Vagina (tissue), 2 donors: ENCODE data around the gene SLC1A3. TPM values are rescaled to one million over a fixed set of nuclear protein-coding genes. Genes with fewer than 3 reads are reported as not detected.

Source experiments
- DNase-seq, 2 donors: peaks; one replicate each; pipeline ENCODE4 v3.0.0-alpha.2; 2017; ENCODE audit errors: extremely low spot score in 2 of 2
- H3K27ac ChIP-seq: fragments of 200-600 bp; sonication (generic); one replicate; pipeline ENCODE4 v1.5.1; 2019
- H3K27me3 ChIP-seq: fragments of 200-600 bp; sonication (generic); one replicate; pipeline ENCODE4 v1.5.1; 2019
- H3K36me3 ChIP-seq, 2 donors: fragments of 200-600 bp; sonication (generic); one replicate each; pipeline ENCODE4 v1.5.1; 2017 to 2019
- H3K4me1 ChIP-seq: fragments of 200-600 bp; sonication (generic); one replicate; pipeline ENCODE4 v1.5.1; 2019
- H3K4me3 ChIP-seq, 2 donors: fragments of 200-600 bp; sonication (generic); 1 replicate in 1 of 2; 2 replicates in 1 of 2; pipeline ENCODE4 v1.5.1; 2016 to 2019
- H3K9me3 ChIP-seq: fragments of 200-600 bp; sonication (generic); one replicate; pipeline ENCODE4 v1.5.1; 2019
- POLR2A ChIP-seq, 2 donors: fragments of 450-650 bp; IDR thresholded peaks; one replicate each; pipeline ENCODE4 v1.6.1; 2017; ENCODE audit warnings: antibody characterized with exemption in 2 of 2, mild to moderate bottlenecking in 2 of 2, moderate library complexity in 2 of 2
- POLR2AphosphoS5 ChIP-seq, 2 donors: sonication (generic); formaldehyde crosslinking; IDR thresholded peaks; one replicate each; pipeline ENCODE4 v1.9.0; 2017; ENCODE audit warnings: antibody characterized with exemption in 2 of 2, mild to moderate bottlenecking in 2 of 2, low read depth in 1 of 2; ENCODE audit not compliant: insufficient read depth in 1 of 2
- intact Hi-C: fragments of 100-400 bp; cut with DNase I; formaldehyde crosslinking; loops from one replicate; pipeline ENCODE4 v1.15.1; 2023
- total RNA-seq: library from RNA; depleted of rRNA; stranded (reverse); fragments of >200 nt; gene quantifications from one replicate; pipeline ENCODE4 v1.2.3, GENCODE V29; 2016
- TF ChIP-seq, protein P1 (sequence below), 3 experiments: fragments of 450-650 bp in 2 of 3; fragments of 200-600 bp in 1 of 3; sonication (generic) in 1 of 3; IDR thresholded peaks; one replicate each; pipeline ENCODE4 v1.5.1; 2017 to 2019; ENCODE audit warnings: antibody characterized with exemption in 3 of 3, mild to moderate bottlenecking in 2 of 3, moderate library complexity in 2 of 3

The SLC1A3 gene
- total RNA-seq, 1 donor from 2014 or later = 18.9 TPM

DNA sequence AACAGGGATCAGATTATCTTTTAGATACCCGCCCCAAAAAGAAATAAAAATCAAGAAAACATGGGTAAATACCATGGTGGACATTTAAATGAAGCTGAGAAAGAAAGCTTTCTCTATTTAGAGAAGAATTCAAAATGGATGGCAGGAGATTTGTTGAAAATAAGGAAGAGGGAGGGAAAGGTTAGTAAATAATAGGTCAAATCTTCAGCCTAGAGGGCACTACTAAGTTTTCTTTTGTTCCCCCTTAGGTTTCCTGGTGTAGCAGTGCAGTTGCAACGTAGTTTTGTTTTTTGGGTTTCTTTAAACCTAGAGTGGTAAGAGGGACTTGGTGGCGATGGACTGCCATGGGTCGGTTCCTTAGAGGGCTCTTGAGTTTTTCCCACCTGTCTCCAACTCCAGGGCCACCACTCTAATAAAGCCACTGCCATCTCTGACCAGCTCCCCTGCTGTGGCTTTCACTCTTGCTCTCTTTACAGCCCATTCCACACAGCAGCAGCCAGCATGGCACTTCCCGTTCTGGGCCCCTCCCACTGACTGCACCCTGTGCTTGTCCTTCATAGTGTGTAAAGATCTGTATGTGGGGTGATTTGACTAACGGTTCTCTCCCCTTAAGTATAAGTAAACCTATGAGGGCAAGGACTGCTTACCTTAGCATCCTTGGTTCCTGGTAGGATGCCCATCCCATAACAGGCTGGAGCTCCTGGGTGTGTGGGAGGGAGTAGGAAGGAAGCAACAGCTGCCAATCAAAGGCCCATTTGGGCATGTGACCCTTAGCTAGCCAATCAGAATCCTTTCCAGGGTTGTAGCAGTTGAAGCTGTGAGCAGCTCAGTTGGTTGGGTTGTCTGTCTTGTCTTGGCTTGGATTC is 118.3 kb downstream of the SLC1A3 start:
- intact Hi-C loops = no loop called here
- Histone ChIP-seq H3K27ac (no peak overlapping the region), H3K4me3 (no peak overlapping the region), H3K36me3 (no peaks in the 10 kb centered on the region), H3K27me3 (no peaks in the 10 kb centered on the region), H3K4me1 (no peaks in the 10 kb centered on the region), H3K9me3 (no peaks in the 10 kb centered on the region)
- no peak for DNase-seq
- TF ChIP-seq POLR2A (IDR thresholded peaks at IDR 0.05) (no peak), POLR2AphosphoS5 (IDR thresholded peaks at IDR 0.05; ENCODE audit: insufficient read depth in 1 of 2, low read depth in 1 of 2) (no peak)
- TF ChIP-seq, protein P1, sequence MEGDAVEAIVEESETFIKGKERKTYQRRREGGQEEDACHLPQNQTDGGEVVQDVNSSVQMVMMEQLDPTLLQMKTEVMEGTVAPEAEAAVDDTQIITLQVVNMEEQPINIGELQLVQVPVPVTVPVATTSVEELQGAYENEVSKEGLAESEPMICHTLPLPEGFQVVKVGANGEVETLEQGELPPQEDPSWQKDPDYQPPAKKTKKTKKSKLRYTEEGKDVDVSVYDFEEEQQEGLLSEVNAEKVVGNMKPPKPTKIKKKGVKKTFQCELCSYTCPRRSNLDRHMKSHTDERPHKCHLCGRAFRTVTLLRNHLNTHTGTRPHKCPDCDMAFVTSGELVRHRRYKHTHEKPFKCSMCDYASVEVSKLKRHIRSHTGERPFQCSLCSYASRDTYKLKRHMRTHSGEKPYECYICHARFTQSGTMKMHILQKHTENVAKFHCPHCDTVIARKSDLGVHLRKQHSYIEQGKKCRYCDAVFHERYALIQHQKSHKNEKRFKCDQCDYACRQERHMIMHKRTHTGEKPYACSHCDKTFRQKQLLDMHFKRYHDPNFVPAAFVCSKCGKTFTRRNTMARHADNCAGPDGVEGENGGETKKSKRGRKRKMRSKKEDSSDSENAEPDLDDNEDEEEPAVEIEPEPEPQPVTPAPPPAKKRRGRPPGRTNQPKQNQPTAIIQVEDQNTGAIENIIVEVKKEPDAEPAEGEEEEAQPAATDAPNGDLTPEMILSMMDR (IDR thresholded peaks at IDR 0.05) = no peak

DNA sequence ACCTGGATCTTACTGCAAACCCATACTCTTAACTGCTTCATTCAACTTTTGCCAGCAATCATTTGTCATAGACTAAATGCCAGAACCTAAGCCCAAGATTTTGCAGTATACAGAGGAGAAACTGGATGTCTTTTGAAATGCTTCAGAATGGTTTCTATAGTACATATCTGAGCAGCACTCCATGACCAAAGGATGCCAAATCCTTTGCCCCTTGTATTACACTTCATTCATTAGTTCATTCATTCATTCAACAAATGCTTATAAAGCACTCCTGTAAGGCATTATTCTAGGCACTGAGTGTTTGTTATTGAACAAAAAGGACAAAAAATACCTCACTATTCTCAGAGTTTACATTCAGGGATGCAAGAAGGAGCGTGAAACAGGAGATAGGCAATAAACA is 119.9 kb downstream of the SLC1A3 start:
- Histone ChIP-seq H3K27ac (no peak overlapping the region), H3K9me3 (no peaks in the 10 kb centered on the region), H3K36me3 (no peaks in the 10 kb centered on the region), H3K4me3 (no peak overlapping the region), H3K27me3 (no peaks in the 10 kb centered on the region), H3K4me1 (no peaks in the 10 kb centered on the region)
- DNase-seq = no peak
- intact Hi-C loops = no loop called here
- no peak for TF ChIP-seq POLR2A (IDR thresholded peaks at IDR 0.05)

DNA sequence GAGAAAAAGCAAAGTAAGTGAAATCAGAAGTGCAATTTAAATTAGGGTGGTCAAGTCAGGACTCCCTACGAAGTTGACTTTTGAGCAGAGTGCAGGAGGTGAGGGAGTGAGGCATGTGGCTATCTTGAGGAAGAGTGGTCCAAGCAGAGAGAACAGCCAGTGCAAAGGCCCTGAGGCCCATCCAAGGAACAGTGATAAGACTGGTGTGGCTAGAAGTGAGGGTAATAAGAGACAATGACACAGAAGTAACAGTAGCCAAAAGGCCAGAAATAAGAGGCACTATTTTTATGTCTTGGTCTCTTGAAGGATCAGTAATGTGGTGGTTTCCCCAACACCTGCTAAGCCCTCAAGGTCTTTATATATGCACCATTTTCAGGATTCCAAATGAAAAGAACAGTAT is 120.4 kb downstream of the SLC1A3 start:
- TF ChIP-seq, protein P1 (IDR thresholded peaks at IDR 0.05) = no peak
- no peaks in the 10 kb centered on the region for H3K4me1 ChIP-seq
- no peak for DNase-seq
- no peaks in the 10 kb centered on the region for H3K36me3 ChIP-seq
- H3K4me3 ChIP-seq = no peak overlapping the region
- intact Hi-C loops = no loop called here
- no peaks in the 10 kb centered on the region for H3K27me3 ChIP-seq
- H3K9me3 ChIP-seq = no peaks in the 10 kb centered on the region
- no peak overlapping the region for H3K27ac ChIP-seq

DNA sequence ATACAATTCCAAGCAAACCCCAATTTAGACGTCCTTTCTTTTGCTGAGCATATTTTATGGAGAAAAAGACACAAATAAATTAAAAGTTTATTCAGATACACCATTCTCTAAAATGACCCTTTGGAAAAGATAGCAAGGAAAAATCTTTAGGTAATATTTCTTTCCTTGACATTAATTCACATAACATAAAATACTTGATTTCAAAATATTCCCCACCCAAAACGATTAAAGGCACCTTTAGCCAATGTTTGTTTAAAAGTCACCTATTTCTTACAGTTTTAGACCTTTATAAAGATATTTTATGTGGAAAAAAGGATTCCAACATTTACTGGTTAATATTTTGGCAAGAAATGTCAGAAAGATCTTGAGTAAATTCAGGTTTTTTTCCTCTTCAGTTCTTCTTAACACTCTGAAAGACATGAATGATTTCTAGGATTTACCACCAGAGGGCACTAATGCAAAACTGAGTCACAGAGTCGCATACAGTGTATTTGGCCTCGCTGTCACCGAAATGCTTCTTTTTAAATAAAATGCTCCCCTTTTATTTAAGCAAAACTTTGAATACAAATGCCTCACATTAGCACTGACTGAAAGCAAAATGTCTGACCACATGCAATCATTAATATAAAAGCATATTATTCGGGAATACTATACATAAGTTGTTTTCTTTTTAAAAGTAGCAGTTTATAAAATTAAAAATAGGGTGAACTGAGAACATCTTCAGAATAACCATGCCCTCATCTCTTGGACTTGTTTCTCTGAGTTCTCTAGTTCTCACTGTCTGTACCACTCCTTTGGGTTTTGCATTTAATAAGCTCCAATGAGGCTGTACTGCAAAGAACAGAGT is 122.5 kb downstream of the SLC1A3 start:
- Histone ChIP-seq H3K4me1 (no peaks in the 10 kb centered on the region), H3K27ac (no peak overlapping the region), H3K4me3 (no peak overlapping the region), H3K9me3 (no peaks in the 10 kb centered on the region), H3K27me3 (no peaks in the 10 kb centered on the region), H3K36me3 (no peaks in the 10 kb centered on the region)
- TF ChIP-seq POLR2A (IDR thresholded peaks at IDR 0.05) (no peak), POLR2AphosphoS5 (IDR thresholded peaks at IDR 0.05; ENCODE audit: insufficient read depth in 1 of 2, low read depth in 1 of 2) (peak in 1 of 2 donors; percentile 41)
- TF ChIP-seq, protein P1 (IDR thresholded peaks at IDR 0.05) = peak; percentile 42 to 79 (median 62)
- DNase-seq = no peak
- intact Hi-C loops = no loop called here

DNA sequence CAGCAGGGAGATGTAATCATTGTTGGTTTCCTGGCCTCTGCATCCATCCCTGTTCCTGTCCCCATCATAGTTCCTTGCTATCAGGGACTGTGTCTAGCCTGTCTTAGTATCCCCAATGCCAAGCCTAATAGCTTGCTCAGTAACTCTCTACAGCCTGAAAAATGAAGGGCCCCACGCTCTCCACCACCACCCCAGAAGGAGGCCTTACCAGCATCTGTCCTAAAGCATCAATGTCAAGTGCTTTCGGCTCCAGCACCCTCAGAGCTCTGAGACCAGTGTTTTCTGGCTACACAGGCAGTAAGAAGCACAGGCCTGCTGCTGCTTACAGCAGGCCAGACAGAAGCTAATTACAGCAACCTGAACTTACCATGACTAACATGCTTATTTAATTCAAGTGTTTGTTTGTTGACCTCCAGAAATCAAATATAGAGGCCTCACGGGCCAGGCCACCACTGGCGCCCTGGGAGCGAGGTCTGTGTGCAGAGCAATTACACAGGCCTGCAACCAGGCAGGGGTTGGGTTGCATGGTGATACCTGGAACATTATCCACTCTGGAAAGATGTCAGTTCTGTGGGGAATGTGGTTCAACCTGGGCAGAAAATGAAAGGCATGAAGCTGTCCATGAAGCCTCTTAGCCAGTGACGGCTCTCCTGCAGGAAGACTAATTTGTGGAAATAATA is 124.3 kb downstream of the SLC1A3 start:
- no peaks in the 10 kb centered on the region for H3K9me3 ChIP-seq
- TF ChIP-seq POLR2A (IDR thresholded peaks at IDR 0.05) = no peak
- TF ChIP-seq, protein P1 (IDR thresholded peaks at IDR 0.05) = no peak
- no peak for TF ChIP-seq POLR2AphosphoS5 (IDR thresholded peaks at IDR 0.05; ENCODE audit: insufficient read depth in 1 of 2, low read depth in 1 of 2)
- intact Hi-C loops = no loop called here

More for the DNA sequence above, 124.3 kb downstream of the SLC1A3 start:
- Histone ChIP-seq H3K4me1 (no peaks in the 10 kb centered on the region), H3K4me3 (no peak overlapping the region), H3K27ac (no peak overlapping the region), H3K36me3 (no peaks in the 10 kb centered on the region), H3K27me3 (no peaks in the 10 kb centered on the region)
- no peak for DNase-seq
